ENCODE data around the gene PLEKHG2. TPM values are rescaled to one million over a fixed set of nuclear protein-coding genes. Genes with fewer than 3 reads are reported as not detected.

Gene PLEKHG2
- total and polyA plus RNA-seq, 10 donors = 8.9 to 107 (median 35.2) TPM

DNA sequence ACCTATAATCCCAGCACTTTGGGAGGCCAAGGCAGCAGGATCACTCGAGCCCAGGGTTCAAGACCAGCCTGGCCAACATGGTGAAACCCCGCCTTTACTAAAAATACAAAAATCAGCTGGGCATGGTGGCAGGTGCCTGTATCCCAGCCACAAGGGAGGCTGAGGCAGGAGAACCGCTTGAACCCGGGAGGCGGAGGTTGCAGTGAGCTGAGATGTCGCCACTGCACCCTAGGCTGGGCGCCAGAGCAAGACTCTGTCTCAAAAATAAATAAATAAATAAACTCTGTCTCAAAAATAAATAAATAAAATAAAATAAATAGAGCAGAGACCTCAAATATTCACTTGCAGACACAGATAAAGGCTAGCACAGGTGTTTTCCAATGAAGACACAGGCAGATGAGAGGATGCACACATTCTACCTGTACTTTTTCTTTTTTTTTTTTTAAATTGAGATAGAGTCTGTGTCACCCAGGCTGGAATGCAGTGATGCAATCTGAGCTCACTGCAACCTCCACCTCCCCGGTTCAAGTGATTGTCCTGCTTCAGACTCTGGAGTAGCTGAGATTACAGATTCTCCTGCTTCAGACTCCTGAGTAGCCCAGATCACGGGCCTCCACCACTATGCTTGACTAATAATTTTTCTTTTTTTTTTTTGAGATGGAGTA lies 25.9 kb downstream of the PLEKHG2 start:
- no peak for DNase-seq
- TF ChIP-seq CTCF (IDR thresholded peaks at IDR 0.05 in 8 of 11, conservative IDR thresholded peaks at IDR 0.05 in 3 of 11) = no peak
- no peak for TF ChIP-seq POLR2A (IDR thresholded peaks at IDR 0.05)
- TF ChIP-seq POLR2AphosphoS5 (IDR thresholded peaks at IDR 0.05) = no peak
- no peaks in the 10 kb centered on the region for H3K27me3 ChIP-seq (replicated peaks in 1 of 7)
- 84 to 96% (median 89%) methylated on average over 9 of the region's 9 CpGs for WGBS, 5 donors
- H3K36me3 ChIP-seq = peaks cover 0 to 15% (median 11%) of the 10 kb centered on the region in 6 donors
- H3K9me3 ChIP-seq = no peaks in the 10 kb centered on the region
- H3K4me1 ChIP-seq = peaks cover 16 to 50% (median 38%) of the 10 kb centered on the region in 6 donors
- intact Hi-C loops (cut with DNase I; ENCODE audit: low total_unique reads) = no loop called here
- no peak overlapping the region for H3K27ac ChIP-seq
- no peak overlapping the region for H3K4me3 ChIP-seq

DNA sequence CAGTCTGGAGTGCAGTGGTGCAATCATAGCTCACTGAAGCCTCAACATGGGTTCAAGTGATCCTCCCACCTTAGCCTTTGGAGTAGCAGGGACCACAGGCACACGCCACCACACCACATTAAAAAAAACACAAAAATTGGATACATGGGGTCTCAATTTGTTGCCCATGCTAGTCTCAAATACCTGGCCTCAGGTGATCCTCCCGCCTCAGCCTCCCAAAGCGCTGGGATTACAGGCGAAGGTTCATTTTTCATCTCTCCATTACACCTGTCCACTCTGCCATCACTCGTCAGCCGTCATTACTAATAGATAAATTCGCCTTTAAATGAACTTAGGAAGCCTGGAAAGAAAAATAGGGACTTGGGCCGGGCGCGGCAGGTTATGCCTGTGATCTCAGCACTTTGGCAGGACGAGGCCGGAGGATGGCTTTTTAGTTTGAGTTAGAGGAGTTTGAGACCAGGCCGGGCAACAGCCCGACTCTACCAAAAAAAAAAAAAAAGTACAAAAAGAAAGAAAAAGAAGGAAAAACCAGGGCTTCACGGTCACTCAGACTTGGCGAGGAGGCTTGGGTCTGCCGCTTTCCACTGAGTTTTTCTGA lies 32.2 kb downstream of the PLEKHG2 start:
- intact Hi-C loops (cut with DNase I; ENCODE audit: low total_unique reads) = loop anchor here (10.0 kb wide), 1 partner anchor 90 kb away; the partner anchor contains the start of gene EID2B
- no peaks in the 10 kb centered on the region for H3K27me3 ChIP-seq (replicated peaks in 1 of 7)
- TF ChIP-seq POLR2A (IDR thresholded peaks at IDR 0.05) = no peak
- TF ChIP-seq CTCF (IDR thresholded peaks at IDR 0.05 in 8 of 11, conservative IDR thresholded peaks at IDR 0.05 in 3 of 11) = no peak
- no peak for TF ChIP-seq POLR2AphosphoS5 (IDR thresholded peaks at IDR 0.05)
- peaks cover 36 to 66% (median 55%) of the 10 kb centered on the region in 6 donors for H3K4me1 ChIP-seq
- peak overlapping the region; percentile 89 to 97 (median 96) for H3K27ac ChIP-seq
- peaks cover 0 to 22% (median 0%) of the 10 kb centered on the region in 6 donors for H3K36me3 ChIP-seq
- H3K9me3 ChIP-seq = no peaks in the 10 kb centered on the region
- H3K4me3 ChIP-seq = peak overlapping the region; percentile 60 to 97 (median 82)
- DNase-seq = no peak
- WGBS, 5 donors = 5 to 6% (median 6%) methylated on average over 16 to 17 of the region's 17 CpGs

DNA sequence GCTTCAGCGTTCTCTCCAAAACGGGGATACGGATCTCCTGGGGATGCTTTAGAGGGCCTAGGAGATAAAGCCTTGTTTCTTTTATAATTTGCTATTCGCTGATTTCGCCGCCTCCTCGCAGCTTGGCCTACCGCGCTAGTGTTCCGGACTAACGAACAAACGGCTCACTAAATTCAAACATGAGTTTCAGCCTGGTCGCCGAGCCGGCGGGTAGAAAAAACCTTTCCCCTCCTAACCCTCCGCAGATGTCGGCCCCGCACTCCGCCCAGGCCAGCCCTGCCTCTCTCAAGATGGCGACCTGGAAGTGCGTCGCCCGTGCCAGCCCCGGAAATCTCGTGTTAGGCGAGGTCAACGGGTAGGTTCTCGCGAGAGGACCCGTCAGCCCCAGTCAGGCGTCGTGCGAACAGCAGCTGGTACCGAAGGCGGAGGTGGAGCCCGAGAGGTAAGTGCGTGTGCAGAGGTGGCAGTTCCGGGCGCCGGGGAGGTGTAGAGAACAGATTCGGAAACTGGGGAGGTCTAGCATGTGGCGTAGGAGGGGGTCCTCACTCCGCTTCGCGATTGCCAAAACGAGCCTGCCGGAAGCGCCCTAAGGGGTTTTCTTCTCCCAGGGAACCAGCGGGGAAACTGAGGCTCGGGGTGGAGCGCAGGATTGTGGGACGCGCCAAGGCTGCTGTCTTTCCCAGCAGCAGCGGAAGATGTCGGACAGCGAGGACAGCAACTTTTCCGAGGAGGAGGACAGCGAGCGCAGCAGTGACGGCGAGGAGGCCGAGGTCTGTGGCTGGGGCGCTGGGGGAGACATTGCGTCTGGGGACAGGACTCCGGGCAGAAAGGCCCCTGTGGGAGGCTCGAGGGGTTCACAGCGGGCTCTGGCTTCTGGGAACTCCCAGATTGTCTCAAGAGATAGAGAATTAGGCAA lies 33.0 kb downstream of the PLEKHG2 start, which contains the start of gene SUPT5H:
SUPT5H (plus strand) TSS at position 387 of the 916 bp plus-strand sequence; CDS start at position 696, 309 bp downstream.
- peak; percentile 77 to 89 (median 85) for TF ChIP-seq POLR2A (IDR thresholded peaks at IDR 0.05)
- peak in 4 of 11 experiments; percentile 15 to 43 (median 30) for TF ChIP-seq CTCF (IDR thresholded peaks at IDR 0.05 in 8 of 11, conservative IDR thresholded peaks at IDR 0.05 in 3 of 11)
- peak; percentile 100 for TF ChIP-seq POLR2AphosphoS5 (IDR thresholded peaks at IDR 0.05)
- intact Hi-C loops (cut with DNase I; ENCODE audit: low total_unique reads) = loop anchor here (10.0 kb wide), 1 partner anchor 89 kb away; the partner anchor contains the start of gene EID2B
- Histone ChIP-seq H3K4me1 (peaks cover 42 to 66% (median 55%) of the 10 kb centered on the region in 6 donors), H3K4me3 (peak within 1 kb of the TSS; percentile 60 to 97 (median 82)), H3K27me3 (replicated peaks in 1 of 7) (no peaks in the 10 kb centered on the region), H3K27ac (peak within 1 kb of the TSS; percentile 89 to 97 (median 96)), H3K36me3 (peaks cover 0 to 22% (median 0%) of the 10 kb centered on the region in 6 donors), H3K9me3 (no peaks in the 10 kb centered on the region)
- 0 to 1% (median 0%) methylated on average over 55 to 68 of the region's 68 CpGs for WGBS, 5 donors
- peak; percentile 99 for DNase-seq

All from spleen (tissue), 11 donors.